Measurements from ENCODE around the gene MTMR10. TPM values are rescaled to one million over a fixed set of nuclear protein-coding genes. Genes with fewer than 3 reads are reported as not detected.

The MTMR10 gene
- total and polyA plus RNA-seq, 8 donors: 27.0 to 34.3 (median 31.2) TPM

Other genes starting within 250 kb of the MTMR10 start
- gene FAN1, start 87.7 kb downstream of the MTMR10 start, total RNA-seq: 10 to 100 TPM; 17.1 to 19.9 TPM
- 10 to 100 TPM; 29.7 to 33.6 (median 32.1) TPM for gene FAN1, start 87.7 kb downstream of the MTMR10 start, polyA plus RNA-seq (ENCODE audit: insufficient read length in 6 of 6)
- not detected for gene TRPM1, start 110.1 kb upstream of the MTMR10 start, total RNA-seq
- under 1 TPM in 2 of 6 donors, not detected in 4; 0.03 to 0.04 TPM for gene TRPM1, start 110.1 kb upstream of the MTMR10 start, polyA plus RNA-seq (ENCODE audit: insufficient read length in 6 of 6)